Measurements from ENCODE around the gene KLHL41.
"Not testable (repeated sequence)": the region's sequence is repeated elsewhere in the genome, so short reads cannot be mapped to it uniquely, and the experiment has no call there.

KLHL41 gene

GRCh38 chr2:169562519-169562918, 53.0 kb downstream of the KLHL41 start:
- Histone ChIP-seq H3K36me3 (ENCODE audit: low read depth) (peaks cover 28% of the 10 kb centered on the region), H3K9me3 (ENCODE audit: severe bottlenecking) (no peaks in the 10 kb centered on the region), H3K27me3 (ENCODE audit: insufficient read depth, poor library complexity, severe bottlenecking) (no peaks in the 10 kb centered on the region), H3K27ac (ENCODE audit: poor library complexity, severe bottlenecking) (no peak overlapping the region), H3K4me3 (ENCODE audit: severe bottlenecking) (no peak overlapping the region), H3K4me1 (ENCODE audit: insufficient read depth, poor library complexity, severe bottlenecking) (no peaks in the 10 kb centered on the region)
- ATAC-seq (ENCODE audit: low read depth) = no peak
- DNase-seq (ENCODE audit: low spot score) = no peak
- no peak for TF ChIP-seq CTCF (IDR thresholded peaks at IDR 0.05; ENCODE audit: poor library complexity, severe bottlenecking)

GRCh38 chr2:169565686-169566085, 56.2 kb downstream of the KLHL41 start:
- Histone ChIP-seq H3K27ac (ENCODE audit: poor library complexity, severe bottlenecking) (no peak overlapping the region), H3K4me1 (ENCODE audit: insufficient read depth, poor library complexity, severe bottlenecking) (peaks cover 6% of the 10 kb centered on the region), H3K9me3 (ENCODE audit: severe bottlenecking) (no peaks in the 10 kb centered on the region), H3K4me3 (ENCODE audit: severe bottlenecking) (no peak overlapping the region), H3K36me3 (ENCODE audit: low read depth) (peaks cover 37% of the 10 kb centered on the region), H3K27me3 (ENCODE audit: insufficient read depth, poor library complexity, severe bottlenecking) (no peaks in the 10 kb centered on the region)
- ATAC-seq (ENCODE audit: low read depth) = no peak
- no peak for DNase-seq (ENCODE audit: low spot score)
- TF ChIP-seq CTCF (IDR thresholded peaks at IDR 0.05; ENCODE audit: poor library complexity, severe bottlenecking) = no peak

- peaks cover 44% of the 10 kb centered on the region for H3K36me3 ChIP-seq (ENCODE audit: low read depth)
- H3K4me3 ChIP-seq (ENCODE audit: severe bottlenecking) = no peak overlapping the region
- no peaks in the 10 kb centered on the region for H3K27me3 ChIP-seq (ENCODE audit: insufficient read depth, poor library complexity, severe bottlenecking)
- peaks cover 27% of the 10 kb centered on the region for H3K4me1 ChIP-seq (ENCODE audit: insufficient read depth, poor library complexity, severe bottlenecking)
- no peak for TF ChIP-seq CTCF (IDR thresholded peaks at IDR 0.05; ENCODE audit: poor library complexity, severe bottlenecking)
- no peak overlapping the region for H3K27ac ChIP-seq (ENCODE audit: poor library complexity, severe bottlenecking)
- no peaks in the 10 kb centered on the region for H3K9me3 ChIP-seq (ENCODE audit: severe bottlenecking)
- no peak for ATAC-seq (ENCODE audit: low read depth)
- no peak for DNase-seq (ENCODE audit: low spot score)
Observed at GRCh38 chr2:169569948-169570347, 60.4 kb downstream of the KLHL41 start.

GRCh38 chr2:169570752-169571151, 61.2 kb downstream of the KLHL41 start:
- H3K27ac ChIP-seq (ENCODE audit: poor library complexity, severe bottlenecking); H3K9me3 ChIP-seq (ENCODE audit: severe bottlenecking); DNase-seq (ENCODE audit: low spot score); H3K4me3 ChIP-seq (ENCODE audit: severe bottlenecking); H3K27me3 ChIP-seq (ENCODE audit: insufficient read depth, poor library complexity, severe bottlenecking); ATAC-seq (ENCODE audit: low read depth): not testable (repeated sequence)
- peaks cover 44% of the 10 kb centered on the region for H3K36me3 ChIP-seq (ENCODE audit: low read depth)
- H3K4me1 ChIP-seq (ENCODE audit: insufficient read depth, poor library complexity, severe bottlenecking) = peaks cover 27% of the 10 kb centered on the region

- H3K36me3 ChIP-seq (ENCODE audit: low read depth) = peaks cover 42% of the 10 kb centered on the region
- no peak overlapping the region for H3K4me3 ChIP-seq (ENCODE audit: severe bottlenecking)
- H3K27ac ChIP-seq (ENCODE audit: poor library complexity, severe bottlenecking) = no peak overlapping the region
- no peak for ATAC-seq (ENCODE audit: low read depth)
- no peak for DNase-seq (ENCODE audit: low spot score)
- no peak for TF ChIP-seq CTCF (IDR thresholded peaks at IDR 0.05; ENCODE audit: poor library complexity, severe bottlenecking)
- no peaks in the 10 kb centered on the region for H3K27me3 ChIP-seq (ENCODE audit: insufficient read depth, poor library complexity, severe bottlenecking)
- H3K9me3 ChIP-seq (ENCODE audit: severe bottlenecking) = no peaks in the 10 kb centered on the region
- H3K4me1 ChIP-seq (ENCODE audit: insufficient read depth, poor library complexity, severe bottlenecking) = peaks cover 27% of the 10 kb centered on the region
Observed at GRCh38 chr2:169571571-169571970, 62.1 kb downstream of the KLHL41 start.

Measured in RWPE2 (cell line).